ENCODE measurements around the gene DDX1.

DDX1 gene

DNA sequence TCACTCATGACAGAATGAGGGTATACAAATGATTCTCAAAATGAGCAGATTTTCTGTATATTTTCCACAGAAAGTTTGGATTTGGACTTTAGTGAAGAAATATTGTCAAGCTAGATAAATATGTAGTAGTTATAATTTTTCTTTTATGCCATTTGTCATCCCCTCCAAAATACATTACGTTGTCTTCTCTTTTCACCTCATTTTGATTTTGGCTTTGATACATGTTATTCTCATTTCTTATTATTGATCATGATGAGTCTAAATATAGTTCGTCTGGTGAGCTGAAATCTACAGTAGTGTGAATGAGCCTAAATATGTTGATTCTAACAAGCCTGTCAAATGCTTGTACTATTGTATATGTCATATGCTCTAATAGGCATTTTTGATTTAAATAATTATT lies 12.3 kb downstream of the DDX1 start:
- no peak for DNase-seq (ENCODE audit: low read depth)
- TF ChIP-seq, protein P1, sequence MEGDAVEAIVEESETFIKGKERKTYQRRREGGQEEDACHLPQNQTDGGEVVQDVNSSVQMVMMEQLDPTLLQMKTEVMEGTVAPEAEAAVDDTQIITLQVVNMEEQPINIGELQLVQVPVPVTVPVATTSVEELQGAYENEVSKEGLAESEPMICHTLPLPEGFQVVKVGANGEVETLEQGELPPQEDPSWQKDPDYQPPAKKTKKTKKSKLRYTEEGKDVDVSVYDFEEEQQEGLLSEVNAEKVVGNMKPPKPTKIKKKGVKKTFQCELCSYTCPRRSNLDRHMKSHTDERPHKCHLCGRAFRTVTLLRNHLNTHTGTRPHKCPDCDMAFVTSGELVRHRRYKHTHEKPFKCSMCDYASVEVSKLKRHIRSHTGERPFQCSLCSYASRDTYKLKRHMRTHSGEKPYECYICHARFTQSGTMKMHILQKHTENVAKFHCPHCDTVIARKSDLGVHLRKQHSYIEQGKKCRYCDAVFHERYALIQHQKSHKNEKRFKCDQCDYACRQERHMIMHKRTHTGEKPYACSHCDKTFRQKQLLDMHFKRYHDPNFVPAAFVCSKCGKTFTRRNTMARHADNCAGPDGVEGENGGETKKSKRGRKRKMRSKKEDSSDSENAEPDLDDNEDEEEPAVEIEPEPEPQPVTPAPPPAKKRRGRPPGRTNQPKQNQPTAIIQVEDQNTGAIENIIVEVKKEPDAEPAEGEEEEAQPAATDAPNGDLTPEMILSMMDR (conservative IDR thresholded peaks at IDR 0.05; ENCODE audit: low read depth, low read length), result no peak
- no peak overlapping the region for H3K4me3 ChIP-seq (ENCODE audit: low read depth, low read length)

DNA sequence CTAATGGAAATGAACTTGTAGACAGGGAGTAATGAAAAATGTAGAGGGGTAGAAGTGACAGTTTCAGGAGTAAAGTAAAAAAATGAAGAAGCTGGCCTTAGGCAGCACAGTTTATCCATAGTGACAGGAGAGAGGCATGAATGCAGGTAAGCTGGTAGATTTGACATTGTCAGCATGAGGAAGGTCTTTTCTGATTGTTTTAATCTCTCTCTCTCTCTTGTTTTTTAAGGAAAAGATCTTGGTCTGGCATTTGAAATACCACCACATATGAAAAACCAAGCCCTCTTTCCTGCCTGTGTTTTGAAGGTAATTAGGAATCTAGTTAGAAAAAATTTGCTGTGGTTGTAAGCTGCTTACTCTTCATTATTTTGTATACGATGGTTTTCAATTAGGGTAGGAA lies 14.1 kb downstream of the DDX1 start:
- no peak for DNase-seq (ENCODE audit: low read depth)
- TF ChIP-seq, protein P1 (conservative IDR thresholded peaks at IDR 0.05; ENCODE audit: low read depth, low read length), result no peak
- H3K4me3 ChIP-seq (ENCODE audit: low read depth, low read length), result no peak overlapping the region

DNA sequence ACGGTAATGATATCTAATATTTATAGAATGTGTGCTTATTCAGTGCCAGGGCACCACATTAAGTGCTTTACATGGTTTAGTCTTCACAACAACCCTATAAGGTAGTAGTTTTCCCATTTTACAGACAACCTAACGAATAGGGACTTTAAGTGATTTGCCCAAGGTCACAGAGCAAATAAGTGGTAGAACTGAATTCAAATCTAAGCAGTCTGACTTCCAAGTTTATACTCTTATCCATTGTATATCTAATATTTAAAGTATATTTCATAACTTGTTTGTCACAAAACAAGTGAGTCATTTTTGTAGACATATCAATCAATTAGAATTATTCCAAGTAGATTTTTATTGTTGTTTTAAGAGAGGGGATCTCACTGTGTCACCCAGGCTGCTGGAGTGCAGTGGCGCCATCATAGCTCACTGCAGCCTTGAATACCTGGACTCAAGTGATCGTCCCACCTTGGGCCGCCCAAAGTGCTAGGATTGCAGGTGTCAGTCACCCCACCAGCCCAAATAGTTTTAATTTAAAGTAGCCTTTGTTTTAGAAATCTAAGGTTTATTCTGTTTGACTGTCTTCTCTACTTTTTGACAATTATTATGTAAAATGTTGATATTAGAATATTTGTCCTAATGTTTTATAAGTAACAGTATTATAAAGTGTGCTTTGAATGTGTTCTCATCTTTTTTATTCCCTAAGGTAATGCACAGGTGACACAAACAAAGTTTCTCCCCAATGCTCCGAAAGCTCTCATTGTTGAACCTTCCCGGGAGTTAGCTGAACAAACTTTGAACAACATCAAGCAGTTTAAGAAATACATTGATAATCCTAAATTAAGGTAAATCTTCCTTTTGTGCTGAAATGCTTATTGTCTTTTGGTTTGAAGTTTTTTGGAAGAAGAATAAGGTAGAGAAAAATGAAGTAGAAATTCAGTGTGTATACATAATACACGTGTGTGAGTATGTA lies 15.1 kb downstream of the DDX1 start:
- DNase-seq (ENCODE audit: low read depth), result no peak
- TF ChIP-seq, protein P1 (conservative IDR thresholded peaks at IDR 0.05; ENCODE audit: low read depth, low read length), result no peak

DNA sequence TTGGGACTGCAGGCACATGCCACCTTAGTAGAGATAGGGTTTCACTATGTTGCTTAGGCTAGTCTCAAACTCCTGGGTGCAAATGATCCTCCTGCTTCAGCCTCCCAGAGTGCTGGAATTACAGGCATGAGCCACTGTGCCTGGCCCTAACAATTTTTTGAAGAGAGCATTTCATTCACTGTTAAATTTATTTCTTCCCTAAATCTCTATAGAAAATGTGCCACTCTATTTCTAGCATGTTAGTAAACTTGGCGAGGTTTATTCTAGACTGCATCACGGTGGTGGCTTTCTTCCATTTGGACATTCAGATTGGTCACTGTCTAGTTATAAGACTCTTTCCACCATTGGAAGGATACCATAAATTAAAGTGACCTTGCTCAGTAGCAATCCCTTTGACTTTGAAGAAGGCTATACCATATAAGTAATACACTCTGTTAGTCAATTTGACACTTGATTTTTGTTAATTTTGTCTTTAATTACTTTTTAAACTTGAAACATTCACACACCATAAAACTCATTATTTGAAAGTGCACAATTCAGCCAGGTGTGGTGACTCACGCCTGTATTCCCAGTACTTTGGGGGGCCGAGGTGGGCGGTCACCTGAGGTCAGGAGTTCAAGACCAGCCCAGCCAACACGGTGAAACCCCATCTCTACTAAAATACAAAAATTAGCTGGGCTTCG lies 16.2 kb downstream of the DDX1 start:
- DNase-seq (ENCODE audit: low read depth), result no peak
- TF ChIP-seq, protein P1 (conservative IDR thresholded peaks at IDR 0.05; ENCODE audit: low read depth, low read length), result no peak
- no peak overlapping the region for H3K4me3 ChIP-seq (ENCODE audit: low read depth, low read length)

More for the DNA sequence above, 15.1 kb downstream of the DDX1 start:
- H3K4me3 ChIP-seq (ENCODE audit: low read depth, low read length), result no peak overlapping the region

DNA sequence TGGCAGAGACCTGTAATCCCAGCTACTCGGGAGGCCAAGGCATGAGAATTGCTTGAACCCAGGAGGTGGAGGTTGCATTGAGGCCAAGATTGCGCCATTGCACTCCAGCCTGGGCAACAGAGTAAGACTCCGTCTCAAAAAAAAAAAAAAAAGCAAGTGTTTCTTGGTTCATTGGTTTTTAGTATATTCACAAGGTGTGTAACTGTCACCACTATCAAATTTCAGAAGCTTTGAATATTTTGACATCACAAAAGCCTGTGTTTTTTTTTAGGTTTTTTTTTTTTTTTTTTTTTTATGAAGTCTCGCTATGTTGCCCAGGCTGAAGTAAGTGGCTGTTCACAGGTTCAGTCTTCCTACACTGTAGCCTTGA lies 16.7 kb downstream of the DDX1 start:
- no peak overlapping the region for H3K4me3 ChIP-seq (ENCODE audit: low read depth, low read length)
- TF ChIP-seq, protein P1 (conservative IDR thresholded peaks at IDR 0.05; ENCODE audit: low read depth, low read length), result no peak
- no peak for DNase-seq (ENCODE audit: low read depth)

DNA sequence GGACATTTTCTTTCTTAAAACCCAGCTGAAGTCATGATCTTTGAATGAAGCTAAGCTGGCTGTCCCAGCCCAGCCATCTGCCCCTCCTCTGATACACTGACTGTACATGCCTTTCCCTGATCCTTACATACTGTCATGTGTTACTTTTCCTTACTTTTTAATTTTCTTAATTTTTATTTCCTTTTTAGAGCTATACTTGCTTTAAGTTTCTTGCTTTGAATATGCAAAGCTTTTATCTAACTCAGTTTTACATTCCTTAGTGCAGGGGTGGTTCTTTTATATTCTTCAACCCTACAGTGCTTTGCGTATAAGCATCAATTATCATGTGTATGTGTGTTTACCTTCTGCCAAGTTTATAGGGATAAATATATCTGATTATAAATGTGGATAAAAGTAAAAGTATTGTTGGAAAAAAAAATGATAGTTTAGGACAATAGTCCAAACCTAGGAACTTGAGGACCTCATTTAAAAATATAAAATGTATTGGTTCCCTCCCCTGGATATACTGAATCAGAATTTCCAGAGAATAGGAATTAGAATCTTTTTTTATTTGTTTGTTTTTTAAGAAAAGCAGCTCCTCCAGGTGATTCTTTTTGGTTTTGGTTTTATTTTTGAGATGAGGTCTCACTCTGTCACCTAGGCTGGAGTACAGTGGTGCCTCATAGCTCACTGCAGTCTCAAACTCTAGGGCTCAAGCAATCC lies 17.8 kb downstream of the DDX1 start:
- TF ChIP-seq, protein P1 (conservative IDR thresholded peaks at IDR 0.05; ENCODE audit: low read depth, low read length), result no peak
- DNase-seq (ENCODE audit: low read depth), result no peak
- H3K4me3 ChIP-seq (ENCODE audit: low read depth, low read length), result no peak overlapping the region

Data from choroid plexus epithelial cell (primary cell).